ENCODE data around the gene THBS2.

THBS2 gene

GRCh38 chr6:169241688-169242350 is 11.8 kb downstream of the THBS2 start:
- no peaks in the 10 kb centered on the region for H3K79me1 ChIP-seq (ENCODE audit: low read length)
- H3K79me2 ChIP-seq (ENCODE audit: control insufficient read depth, insufficient read depth, low read length) = no peaks in the 10 kb centered on the region
- no peaks in the 10 kb centered on the region for H3K4me1 ChIP-seq (ENCODE audit: control insufficient read depth, low read depth, low read length)
- H3K56ac ChIP-seq (ENCODE audit: low read length) = no peak overlapping the region
- H3K23ac ChIP-seq (ENCODE audit: low read length) = no peak overlapping the region
- no peak overlapping the region for H3K9ac ChIP-seq (ENCODE audit: low read length)
- H2BK120ac ChIP-seq (ENCODE audit: low read depth, low read length) = no peak overlapping the region
- H3K4ac ChIP-seq (ENCODE audit: low read depth, low read length) = no peak overlapping the region
- no peak overlapping the region for H4K5ac ChIP-seq (ENCODE audit: low read length)
- no CpG with 5 or more reads among the region's 32 CpGs for WGBS (ENCODE audit: extremely low coverage, insufficient coverage, low lambda C conversion rate)
- no peaks in the 10 kb centered on the region for H3K36me3 ChIP-seq (ENCODE audit: control insufficient read depth, insufficient read depth, low read length)
- no peak for DNase-seq
- no peaks in the 10 kb centered on the region for H3K27me3 ChIP-seq (ENCODE audit: insufficient read depth, low read length, poor library complexity)
- no peak overlapping the region for H3K18ac ChIP-seq (ENCODE audit: low read length)
- no peak overlapping the region for H3K4me2 ChIP-seq (ENCODE audit: low read length)
- H4K8ac ChIP-seq (ENCODE audit: low read depth, low read length) = no peak overlapping the region
- H3K4me3 ChIP-seq (ENCODE audit: low read length) = no peak overlapping the region
- H3K27ac ChIP-seq (ENCODE audit: low read depth, low read length) = no peak overlapping the region
- H2AK5ac ChIP-seq (ENCODE audit: low read length) = no peak overlapping the region
- H2BK15ac ChIP-seq (replicated peaks; ENCODE audit: low read depth) = no peak overlapping the region
- no peak overlapping the region for H2BK5ac ChIP-seq (ENCODE audit: low read length)

DNA sequence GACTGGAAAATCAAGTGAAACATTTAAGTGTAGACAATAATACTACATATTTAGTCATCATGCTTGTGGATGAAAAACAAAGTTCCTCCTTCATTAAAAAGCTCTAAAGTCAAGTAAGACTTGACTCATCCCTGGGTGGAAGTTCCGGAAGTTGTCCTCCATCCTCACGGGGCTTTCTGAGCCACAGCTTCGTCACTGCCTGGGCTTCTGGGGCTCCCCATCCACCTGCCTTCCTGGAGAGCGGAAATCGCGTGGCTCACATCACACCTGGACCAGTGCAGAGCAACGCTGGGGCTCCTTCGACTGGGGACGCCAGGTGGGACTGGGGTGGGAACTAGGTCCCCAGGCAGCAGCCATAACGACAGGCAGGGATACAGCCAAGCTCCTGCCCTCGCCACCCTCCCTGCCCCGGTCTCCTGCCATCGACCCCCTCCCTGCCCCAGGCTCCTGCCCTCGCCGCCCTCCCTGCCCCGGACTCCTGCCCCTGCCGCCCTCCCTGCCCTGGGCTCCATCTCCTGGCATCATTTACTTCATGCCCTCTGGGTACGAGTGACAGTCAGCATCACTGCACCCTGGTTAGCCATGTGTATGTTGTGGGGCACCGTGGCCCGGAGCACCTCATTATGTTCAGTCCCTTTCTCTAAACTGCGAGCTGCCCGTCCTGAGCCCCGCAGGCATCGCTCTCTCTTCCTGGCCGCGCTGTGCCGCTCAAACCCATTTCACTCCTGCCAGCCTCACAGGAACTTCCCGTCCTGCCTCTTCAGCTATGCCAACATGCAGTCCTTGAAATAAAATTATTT is 12.9 kb downstream of the THBS2 start:
- Histone ChIP-seq H3K23ac (ENCODE audit: low read length) (no peak overlapping the region), H3K27me3 (ENCODE audit: insufficient read depth, low read length, poor library complexity) (no peaks in the 10 kb centered on the region), H3K4ac (ENCODE audit: low read depth, low read length) (no peak overlapping the region), H2BK15ac (replicated peaks; ENCODE audit: low read depth) (no peak overlapping the region), H3K18ac (ENCODE audit: low read length) (no peak overlapping the region), H3K9ac (ENCODE audit: low read length) (no peak overlapping the region), H3K4me2 (ENCODE audit: low read length) (no peak overlapping the region), H3K79me1 (ENCODE audit: low read length) (no peaks in the 10 kb centered on the region), H3K36me3 (ENCODE audit: control insufficient read depth, insufficient read depth, low read length) (no peaks in the 10 kb centered on the region), H3K79me2 (ENCODE audit: control insufficient read depth, insufficient read depth, low read length) (no peaks in the 10 kb centered on the region), H2BK120ac (ENCODE audit: low read depth, low read length) (no peak overlapping the region), H2BK5ac (ENCODE audit: low read length) (no peak overlapping the region), H3K27ac (ENCODE audit: low read depth, low read length) (no peak overlapping the region), H3K4me3 (ENCODE audit: low read length) (no peak overlapping the region), H3K4me1 (ENCODE audit: control insufficient read depth, low read depth, low read length) (no peaks in the 10 kb centered on the region), H4K5ac (ENCODE audit: low read length) (no peak overlapping the region), H2AK5ac (ENCODE audit: low read length) (no peak overlapping the region), H4K8ac (ENCODE audit: low read depth, low read length) (no peak overlapping the region), H3K56ac (ENCODE audit: low read length) (no peak overlapping the region)
- no peak for DNase-seq
- no CpG with 5 or more reads among the region's 28 CpGs for WGBS (ENCODE audit: extremely low coverage, insufficient coverage, low lambda C conversion rate)

DNA sequence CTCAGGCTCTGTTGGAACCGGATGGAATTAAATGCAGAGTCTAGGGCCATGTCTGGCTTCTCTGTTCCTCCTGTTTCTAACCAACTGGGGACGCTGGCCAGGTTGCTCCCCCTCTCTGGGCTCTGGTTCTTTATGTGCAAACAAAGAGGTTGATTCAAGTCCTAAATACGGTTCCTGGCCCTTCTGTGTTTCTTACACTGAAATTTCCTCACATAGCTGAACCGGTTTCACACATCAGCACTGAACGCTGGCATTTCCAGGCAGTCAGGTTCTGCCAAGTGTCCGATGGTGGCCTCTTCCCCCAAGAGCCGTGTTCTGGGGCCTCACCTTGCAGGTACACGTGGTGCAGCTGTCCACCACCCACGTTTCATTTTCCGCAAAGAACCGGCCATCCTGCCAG is 13.5 kb downstream of the THBS2 start:
- no CpG with 5 or more reads among the region's 11 CpGs for WGBS (ENCODE audit: extremely low coverage, insufficient coverage, low lambda C conversion rate)

DNA sequence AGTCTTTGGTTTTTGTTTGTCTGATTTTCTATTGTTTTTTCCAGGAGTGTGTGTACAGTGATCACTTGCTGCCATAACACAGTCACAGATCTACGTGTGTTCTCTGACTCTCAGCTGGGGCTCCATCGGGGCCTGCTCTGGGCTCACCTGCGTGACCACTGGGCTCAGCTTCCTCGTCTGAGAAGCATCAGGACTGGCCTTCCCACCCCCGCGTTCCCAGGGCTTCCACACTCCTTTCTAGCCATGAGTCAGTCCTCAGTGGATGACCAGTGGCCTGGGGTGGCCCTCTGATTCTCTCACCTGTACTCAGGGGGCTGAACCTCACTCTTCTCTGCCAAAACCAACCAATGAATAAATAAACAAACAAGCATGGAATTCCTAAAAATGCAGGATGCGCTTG is 14.5 kb downstream of the THBS2 start:
- Histone ChIP-seq H3K79me1 (ENCODE audit: low read length) (no peaks in the 10 kb centered on the region), H2BK120ac (ENCODE audit: low read depth, low read length) (no peak overlapping the region), H3K4me2 (ENCODE audit: low read length) (no peak overlapping the region), H2BK5ac (ENCODE audit: low read length) (no peak overlapping the region), H3K27ac (ENCODE audit: low read depth, low read length) (no peak overlapping the region), H3K9ac (ENCODE audit: low read length) (no peak overlapping the region), H4K8ac (ENCODE audit: low read depth, low read length) (no peak overlapping the region), H3K36me3 (ENCODE audit: control insufficient read depth, insufficient read depth, low read length) (no peaks in the 10 kb centered on the region), H3K4me1 (ENCODE audit: control insufficient read depth, low read depth, low read length) (no peaks in the 10 kb centered on the region), H3K79me2 (ENCODE audit: control insufficient read depth, insufficient read depth, low read length) (no peaks in the 10 kb centered on the region), H3K56ac (ENCODE audit: low read length) (no peak overlapping the region), H3K4ac (ENCODE audit: low read depth, low read length) (no peak overlapping the region), H3K27me3 (ENCODE audit: insufficient read depth, low read length, poor library complexity) (no peaks in the 10 kb centered on the region), H3K4me3 (ENCODE audit: low read length) (no peak overlapping the region), H2AK5ac (ENCODE audit: low read length) (no peak overlapping the region), H3K18ac (ENCODE audit: low read length) (no peak overlapping the region), H3K23ac (ENCODE audit: low read length) (no peak overlapping the region), H4K5ac (ENCODE audit: low read length) (no peak overlapping the region), H2BK15ac (replicated peaks; ENCODE audit: low read depth) (no peak overlapping the region)
- no peak for DNase-seq
- WGBS (ENCODE audit: extremely low coverage, insufficient coverage, low lambda C conversion rate) = no CpG with 5 or more reads among the region's 7 CpGs

More for the DNA sequence above, 13.5 kb downstream of the THBS2 start:
- no peak overlapping the region for H3K4ac ChIP-seq (ENCODE audit: low read depth, low read length)
- H3K27ac ChIP-seq (ENCODE audit: low read depth, low read length) = no peak overlapping the region
- H3K79me2 ChIP-seq (ENCODE audit: control insufficient read depth, insufficient read depth, low read length) = no peaks in the 10 kb centered on the region
- no peak overlapping the region for H3K18ac ChIP-seq (ENCODE audit: low read length)
- H3K36me3 ChIP-seq (ENCODE audit: control insufficient read depth, insufficient read depth, low read length) = no peaks in the 10 kb centered on the region
- no peak overlapping the region for H2BK15ac ChIP-seq (replicated peaks; ENCODE audit: low read depth)
- H4K5ac ChIP-seq (ENCODE audit: low read length) = no peak overlapping the region
- no peak overlapping the region for H3K23ac ChIP-seq (ENCODE audit: low read length)
- no peak overlapping the region for H3K56ac ChIP-seq (ENCODE audit: low read length)
- no peak for DNase-seq
- H4K8ac ChIP-seq (ENCODE audit: low read depth, low read length) = no peak overlapping the region
- H3K4me3 ChIP-seq (ENCODE audit: low read length) = no peak overlapping the region
- H3K9ac ChIP-seq (ENCODE audit: low read length) = no peak overlapping the region
- H3K4me1 ChIP-seq (ENCODE audit: control insufficient read depth, low read depth, low read length) = no peaks in the 10 kb centered on the region
- no peaks in the 10 kb centered on the region for H3K79me1 ChIP-seq (ENCODE audit: low read length)
- no peak overlapping the region for H2BK5ac ChIP-seq (ENCODE audit: low read length)
- no peak overlapping the region for H2AK5ac ChIP-seq (ENCODE audit: low read length)
- no peak overlapping the region for H3K4me2 ChIP-seq (ENCODE audit: low read length)
- H2BK120ac ChIP-seq (ENCODE audit: low read depth, low read length) = no peak overlapping the region
- no peaks in the 10 kb centered on the region for H3K27me3 ChIP-seq (ENCODE audit: insufficient read depth, low read length, poor library complexity)

- Histone ChIP-seq H4K5ac (ENCODE audit: low read length) (no peak overlapping the region), H3K4me3 (ENCODE audit: low read length) (no peak overlapping the region), H3K79me1 (ENCODE audit: low read length) (no peaks in the 10 kb centered on the region), H3K56ac (ENCODE audit: low read length) (no peak overlapping the region), H3K36me3 (ENCODE audit: control insufficient read depth, insufficient read depth, low read length) (no peaks in the 10 kb centered on the region), H3K9ac (ENCODE audit: low read length) (no peak overlapping the region), H2BK15ac (replicated peaks; ENCODE audit: low read depth) (no peak overlapping the region), H2BK120ac (ENCODE audit: low read depth, low read length) (no peak overlapping the region), H3K4me1 (ENCODE audit: control insufficient read depth, low read depth, low read length) (no peaks in the 10 kb centered on the region), H3K79me2 (ENCODE audit: control insufficient read depth, insufficient read depth, low read length) (no peaks in the 10 kb centered on the region), H3K27me3 (ENCODE audit: insufficient read depth, low read length, poor library complexity) (no peaks in the 10 kb centered on the region), H3K27ac (ENCODE audit: low read depth, low read length) (no peak overlapping the region), H2BK5ac (ENCODE audit: low read length) (no peak overlapping the region), H4K8ac (ENCODE audit: low read depth, low read length) (no peak overlapping the region), H3K23ac (ENCODE audit: low read length) (no peak overlapping the region), H3K4ac (ENCODE audit: low read depth, low read length) (no peak overlapping the region), H3K4me2 (ENCODE audit: low read length) (no peak overlapping the region), H2AK5ac (ENCODE audit: low read length) (no peak overlapping the region), H3K18ac (ENCODE audit: low read length) (no peak overlapping the region)
- no CpG with 5 or more reads among the region's 8 CpGs for WGBS (ENCODE audit: extremely low coverage, insufficient coverage, low lambda C conversion rate)
- no peak for DNase-seq
These were observed 14.9 kb downstream of the THBS2 start for GRCh38 chr6:169238766-169239165.

Data from mesendoderm (in vitro differentiated cells).